Globus pallidus (tissue), 1 donor: ENCODE data around the gene DRAM2.
A peak's percentile ranks its signal among the peaks of the same experiment; 100 is the strongest.
"Not testable (repeated sequence)": the region's sequence is repeated elsewhere in the genome, so short reads cannot be mapped to it uniquely, and the experiment has no call there.

Experiments
- DNase-seq: peaks from one replicate; pipeline ENCODE4 v3.0.0-alpha.2; 2015; ENCODE audit warnings: low spot score

The DRAM2 gene

DNA sequence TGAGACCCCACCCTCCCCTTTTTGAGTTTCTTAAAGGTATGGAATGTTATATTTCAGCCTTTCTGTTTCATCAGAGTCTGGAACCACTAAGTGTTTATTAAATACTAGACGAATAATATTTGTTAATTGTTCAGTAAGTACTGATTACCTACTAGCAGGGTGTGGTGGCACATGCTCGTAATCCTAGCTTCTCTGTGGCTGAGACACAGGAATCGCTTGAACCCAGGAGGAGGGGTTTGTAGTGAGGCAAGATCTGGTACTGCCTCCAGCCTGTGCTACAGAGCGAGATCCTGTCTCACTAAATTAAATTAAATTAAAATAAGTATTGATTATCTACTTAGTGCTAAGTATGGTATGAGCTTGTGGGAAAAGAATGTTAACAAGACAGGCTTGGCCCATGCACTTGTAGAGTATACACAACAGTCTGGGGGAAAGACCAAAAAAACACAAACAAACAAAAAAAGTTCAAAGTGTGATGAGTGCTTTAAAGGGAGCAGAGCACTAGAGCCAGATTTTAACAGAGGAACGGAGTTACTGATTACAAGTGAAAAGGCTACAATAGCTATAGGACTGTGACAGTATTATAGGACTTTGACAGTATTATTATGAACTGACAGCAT is 2.6 kb upstream of the DRAM2 start:
- DNase-seq = no peak

DNA sequence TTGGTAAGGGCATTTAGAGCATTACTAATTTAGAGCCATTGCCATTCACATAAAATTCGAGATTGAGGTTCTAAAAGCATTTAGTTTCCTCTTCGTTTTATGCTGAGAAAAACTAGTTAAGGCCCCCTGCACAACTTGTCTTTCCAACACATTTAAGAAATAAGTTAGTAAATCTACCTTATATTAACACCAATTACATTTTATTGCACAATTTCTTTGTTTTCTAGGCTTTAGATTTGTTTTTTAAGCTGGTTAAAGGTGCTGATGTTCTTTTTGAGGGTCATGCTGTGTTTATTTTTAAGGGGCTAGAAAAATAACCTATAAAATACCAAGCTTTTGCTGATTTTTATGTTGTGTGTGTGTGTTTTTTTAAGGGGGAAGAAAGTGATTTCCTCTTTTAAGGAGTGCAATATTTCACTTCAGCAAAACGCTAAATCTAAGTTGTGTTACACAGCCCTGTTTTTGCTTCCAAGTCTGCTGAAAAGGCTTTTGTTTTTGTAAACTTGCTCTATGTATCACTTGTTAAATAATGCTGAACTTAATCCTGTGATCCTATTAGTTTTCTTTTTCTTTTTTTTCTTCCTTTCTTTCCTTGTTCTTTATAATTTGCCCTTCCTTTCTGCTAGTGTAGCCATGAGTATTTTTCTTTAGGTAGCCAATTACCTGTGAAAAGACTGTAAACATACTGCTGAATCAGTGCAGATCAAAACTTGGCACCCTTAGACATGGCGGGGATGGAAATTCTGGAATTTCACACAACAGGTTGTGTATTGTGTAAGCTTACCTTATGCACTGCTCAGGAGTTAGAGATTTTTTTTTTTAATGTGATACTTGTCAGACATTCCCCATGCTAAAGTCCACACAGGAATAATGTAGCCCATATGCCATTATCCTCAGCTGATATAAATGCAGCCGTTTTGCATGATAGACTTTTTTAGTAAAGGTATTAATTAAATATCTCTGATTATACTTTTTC is 1.6 kb upstream of the DRAM2 start:
- no peak for DNase-seq

DNA sequence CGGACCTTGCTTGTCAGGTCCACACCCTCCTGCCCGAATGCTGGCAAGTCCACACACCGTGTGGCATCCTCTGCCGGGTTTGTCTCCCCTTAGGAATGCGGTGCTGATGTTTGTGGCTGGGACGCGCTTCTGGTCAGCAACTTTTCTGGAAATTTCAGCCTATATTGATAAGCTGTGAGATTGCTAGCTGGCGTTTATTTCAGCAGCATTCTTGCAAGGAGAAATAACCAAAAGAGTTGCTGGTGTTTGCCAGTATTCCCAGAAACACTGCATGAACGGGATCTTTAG is 731 bp upstream of the DRAM2 start:
- DNase-seq = peak; percentile 31

DNA sequence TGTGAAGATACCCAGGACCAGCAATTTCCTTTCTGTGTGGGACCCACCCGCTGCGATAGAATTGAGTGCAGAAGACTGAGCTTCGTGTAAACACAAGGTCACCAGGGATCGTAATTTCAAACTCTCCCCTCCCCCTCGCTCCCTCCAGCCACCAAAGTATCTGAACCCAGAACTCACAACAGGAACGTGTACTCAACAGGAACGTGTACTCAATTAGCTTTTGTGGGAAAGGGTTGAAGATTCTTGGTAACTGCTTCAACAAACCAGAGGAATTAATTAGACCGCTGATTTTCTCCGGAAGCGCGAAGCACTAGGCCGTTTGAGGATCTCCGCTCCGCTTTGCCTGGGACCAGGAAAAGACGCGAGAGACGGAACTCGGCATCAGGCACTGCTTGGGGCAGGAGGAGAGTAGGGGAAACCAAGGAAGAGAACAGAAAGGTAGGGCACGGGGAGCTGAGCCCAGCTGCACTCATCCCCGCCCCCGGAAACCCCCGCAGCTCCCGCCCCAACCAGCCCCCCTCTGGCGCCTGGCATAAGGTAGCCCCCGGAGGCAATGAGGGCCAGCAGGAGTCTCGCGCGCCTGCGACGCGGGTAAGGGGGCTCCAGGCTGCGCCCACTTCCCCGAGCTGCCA is 453 bp downstream of the DRAM2 start:
- DNase-seq = peak; percentile 46

DNA sequence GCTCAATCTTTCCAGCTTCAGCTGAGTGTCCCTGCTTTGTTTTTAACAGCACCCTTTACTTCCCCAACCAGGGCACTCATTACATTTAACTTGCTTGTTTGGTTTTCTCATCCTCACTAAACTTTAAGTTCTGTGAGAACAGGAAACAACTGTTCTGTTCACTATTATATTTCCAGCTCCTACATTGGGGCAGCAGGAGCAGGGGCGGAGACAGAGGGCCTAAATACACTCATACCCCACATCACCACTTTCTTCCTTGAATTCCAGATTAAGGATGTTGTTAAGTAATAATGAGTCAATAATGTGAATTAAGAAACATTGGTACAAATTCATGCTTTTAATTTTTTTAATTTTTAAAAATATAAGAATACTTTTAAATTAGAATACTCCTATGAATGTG is 6.0 kb downstream of the DRAM2 start:
- DNase-seq = no peak

DNA sequence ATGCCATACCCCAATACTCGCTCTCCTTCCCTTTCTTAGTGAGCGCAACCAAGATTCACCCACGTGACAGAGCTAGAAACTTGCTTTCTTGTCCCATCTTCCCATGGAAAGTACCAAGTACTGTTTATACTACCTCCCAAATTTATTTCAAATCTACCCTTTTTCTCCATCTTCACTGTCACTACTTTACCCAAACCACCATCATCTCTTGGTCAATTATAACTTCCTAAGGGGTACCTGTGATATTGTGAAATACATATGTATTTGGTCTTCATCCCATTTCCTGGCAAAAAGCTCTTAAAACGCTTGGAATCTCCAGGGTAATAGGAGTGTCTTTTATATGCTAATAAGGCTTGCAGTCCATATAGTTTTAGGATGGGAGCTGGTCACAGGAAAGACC is 8.2 kb downstream of the DRAM2 start:
- DNase-seq = no peak

DNA sequence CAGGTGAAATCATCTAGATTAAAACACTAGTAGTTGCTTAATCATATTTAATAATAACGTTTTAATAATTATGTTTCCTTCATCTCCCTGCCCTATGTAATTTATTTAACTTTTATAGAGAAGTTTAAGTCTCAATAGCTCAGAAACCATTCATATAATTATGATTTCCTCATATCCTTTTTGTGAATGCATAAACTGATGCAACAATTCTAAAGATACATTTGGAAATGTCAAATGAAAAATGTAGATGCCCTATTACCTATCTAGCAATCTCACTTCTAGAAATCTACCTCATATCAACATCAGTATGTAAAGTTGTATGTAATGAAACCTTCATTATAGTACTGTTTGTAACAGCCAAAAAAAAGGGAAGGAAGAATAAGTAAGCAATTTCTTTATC is 10.5 kb downstream of the DRAM2 start:
- no peak for DNase-seq

DNA sequence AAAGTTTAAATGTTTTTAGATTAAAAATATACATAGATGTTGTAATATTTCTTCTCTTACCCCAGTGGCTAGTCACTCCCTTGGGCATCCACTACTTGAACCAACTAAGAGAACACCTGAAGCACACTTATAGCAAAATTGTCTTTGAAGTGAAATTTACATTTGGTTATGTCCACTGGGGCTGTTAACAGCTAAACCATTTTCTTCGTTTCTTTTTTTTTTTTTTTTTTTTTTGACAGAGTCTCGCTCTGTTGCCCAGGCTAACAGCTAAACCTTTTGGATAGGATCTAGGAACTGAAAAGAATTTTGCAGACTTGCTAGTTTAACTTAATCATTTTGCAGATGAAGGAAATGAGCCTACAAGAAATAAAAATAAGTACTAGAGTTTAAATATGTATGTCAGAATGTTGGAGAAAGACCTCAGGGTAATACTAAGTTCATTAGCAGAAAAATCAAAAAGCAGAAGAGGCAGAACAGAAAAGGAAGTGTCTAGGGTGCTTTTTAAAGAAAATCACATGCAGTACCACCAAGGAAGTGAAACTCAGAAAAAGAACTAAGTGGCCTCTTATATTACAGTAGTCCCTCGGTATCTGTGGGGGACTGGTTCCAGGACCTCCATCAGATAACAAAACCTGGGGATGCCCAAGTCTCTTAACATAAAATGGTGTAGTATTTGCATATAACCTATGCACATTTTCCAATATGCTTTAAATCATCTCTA is 11.8 kb downstream of the DRAM2 start:
- DNase-seq = peak; percentile 34

DNA sequence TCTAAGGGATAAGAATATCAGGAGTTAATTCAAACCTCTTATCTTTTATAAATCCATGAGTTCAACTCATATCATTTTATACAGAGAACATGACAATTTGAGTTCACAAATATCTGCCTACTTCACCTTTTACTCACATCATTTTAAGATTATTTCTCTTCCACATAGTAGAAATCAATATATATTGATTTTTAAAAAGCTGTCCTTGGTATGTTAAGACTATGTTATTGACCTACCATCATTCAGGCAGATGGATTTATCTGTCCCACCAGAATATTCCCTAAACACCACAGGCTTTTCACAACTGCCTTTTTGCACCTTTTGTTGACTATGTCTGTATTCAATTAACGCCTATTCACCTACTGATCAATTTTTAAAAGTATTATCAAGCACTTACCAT is 13.5 kb downstream of the DRAM2 start:
- DNase-seq = no peak

DNA sequence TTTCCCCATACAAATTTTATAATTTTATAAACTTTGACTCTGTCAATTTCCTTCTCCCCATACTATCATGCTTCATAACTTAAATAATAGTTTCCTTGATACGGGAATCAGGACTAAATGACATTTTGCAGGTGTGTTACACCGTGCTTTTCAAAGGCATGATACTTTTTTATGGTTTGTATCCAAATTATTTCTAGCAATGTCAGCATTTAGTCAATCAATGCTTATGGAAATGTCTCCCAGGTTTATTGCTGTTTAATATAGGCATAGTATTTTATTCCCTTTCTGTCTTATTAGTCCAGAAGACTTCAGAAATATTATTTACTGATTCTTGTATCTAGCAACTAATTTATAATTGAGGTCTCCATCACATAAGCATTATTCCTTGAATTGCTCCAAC is 23.4 kb downstream of the DRAM2 start:
- no peak for DNase-seq

DNA sequence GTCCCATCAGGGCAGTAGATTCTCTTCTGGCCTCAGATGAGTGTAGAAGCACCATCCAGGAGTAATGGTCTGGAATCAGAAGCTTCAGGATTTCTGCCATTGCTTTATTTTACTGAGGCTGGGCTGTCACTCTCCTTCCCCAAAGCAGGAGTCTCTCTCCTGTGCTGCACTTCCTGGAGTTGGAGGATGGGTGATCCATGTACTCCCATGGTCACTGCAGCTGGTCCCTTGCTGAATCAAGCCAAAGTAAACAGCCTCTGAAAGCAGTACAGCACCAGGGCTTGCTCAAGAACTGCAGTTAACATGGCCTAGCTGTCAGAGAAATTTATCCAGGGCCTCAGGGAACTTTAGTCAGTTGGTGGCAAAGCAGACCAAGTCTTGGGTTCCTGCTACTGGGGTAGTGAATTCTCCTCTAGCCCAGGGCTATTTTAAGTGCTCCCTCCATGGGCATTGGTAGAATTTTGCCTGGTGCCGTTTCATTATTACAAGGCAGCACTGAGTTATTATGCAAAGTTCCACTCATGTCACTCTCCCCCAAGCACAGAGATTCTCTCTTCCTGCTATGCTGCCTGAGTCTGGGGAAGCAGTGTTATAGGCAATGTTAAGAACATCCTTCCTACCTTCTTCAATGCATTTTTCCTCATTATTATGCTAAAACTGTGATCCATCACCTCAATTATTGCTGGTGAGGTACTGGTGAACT is 29.5 kb downstream of the DRAM2 start:
- DNase-seq = no peak

DNA sequence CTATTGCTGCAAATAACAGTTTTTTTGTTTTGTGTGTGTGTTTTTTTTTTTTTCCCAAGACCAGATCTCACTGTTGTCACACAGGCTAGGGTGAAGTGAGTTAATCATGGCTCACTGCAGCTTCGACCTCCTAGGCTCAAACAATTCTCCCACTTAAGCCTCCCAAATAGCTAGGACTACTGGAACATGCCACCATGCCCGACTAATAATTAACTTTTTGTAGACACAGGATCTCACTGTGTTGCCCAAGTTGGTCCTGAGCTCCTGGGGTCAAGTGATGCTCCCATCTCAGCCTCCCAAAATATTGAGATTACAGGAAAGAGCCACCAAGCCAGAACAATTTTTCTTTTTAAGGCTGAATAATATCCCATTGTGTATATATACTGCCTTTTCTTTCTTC is 34.9 kb downstream of the DRAM2 start:
- DNase-seq = no peak

DNA sequence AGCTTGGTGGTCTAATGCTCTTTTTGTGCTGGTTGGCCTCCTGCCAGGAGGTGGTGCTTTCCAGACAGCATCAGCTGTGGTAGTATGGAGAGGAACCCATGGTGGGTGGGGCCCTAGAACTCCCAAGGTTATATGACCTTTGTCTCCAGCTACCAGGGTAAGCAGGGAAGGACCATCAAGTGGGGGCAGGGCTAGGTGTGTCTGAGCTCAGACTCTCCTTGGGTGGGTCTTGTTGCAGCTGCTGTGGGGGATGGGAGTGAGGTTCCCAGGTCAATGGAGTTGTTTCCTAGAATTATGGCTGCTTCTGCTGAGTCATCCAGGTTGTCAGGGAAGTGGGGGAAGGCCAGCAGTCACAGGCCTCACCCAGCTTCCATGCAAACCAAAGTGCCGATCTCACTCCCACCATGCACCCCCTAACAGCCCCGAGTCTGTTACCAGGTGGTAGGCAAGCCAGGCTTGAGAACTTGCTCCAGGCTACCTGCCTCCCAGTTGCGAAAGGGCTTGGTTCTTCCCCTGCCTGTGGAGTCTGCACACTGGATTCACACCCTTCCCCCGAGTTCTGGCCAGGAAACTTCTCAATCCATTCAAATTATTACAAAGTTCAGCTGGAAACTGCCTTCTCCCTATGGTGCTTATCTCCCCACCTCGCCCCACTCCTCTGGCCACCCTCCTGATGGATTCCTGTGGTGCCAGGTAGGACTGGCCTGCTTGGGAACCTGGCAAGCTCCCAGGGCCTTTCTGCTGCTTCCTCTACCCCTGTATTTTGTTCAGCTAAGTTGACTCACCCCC is 37.8 kb downstream of the DRAM2 start:
- no peak for DNase-seq

DNA sequence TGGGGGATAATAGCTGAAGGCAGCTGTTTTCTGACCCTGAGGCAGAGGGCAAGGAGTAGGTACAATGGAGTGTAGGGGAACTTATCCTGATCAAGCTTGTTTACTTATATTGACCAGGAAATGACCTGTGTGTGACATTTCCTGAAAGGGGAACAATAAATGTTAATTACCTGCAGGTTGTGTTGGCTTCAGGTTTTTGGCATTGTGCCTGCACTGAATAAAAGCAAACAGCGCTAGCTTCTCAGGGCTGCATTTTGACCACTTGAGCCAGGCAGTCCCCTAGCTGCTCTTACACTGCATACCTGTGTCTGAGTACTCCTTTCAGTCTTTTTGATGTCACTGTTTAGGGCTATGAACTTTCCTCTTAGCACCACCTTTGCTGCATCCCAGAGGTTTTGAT is 40.6 kb downstream of the DRAM2 start:
- no peak for DNase-seq

DNA sequence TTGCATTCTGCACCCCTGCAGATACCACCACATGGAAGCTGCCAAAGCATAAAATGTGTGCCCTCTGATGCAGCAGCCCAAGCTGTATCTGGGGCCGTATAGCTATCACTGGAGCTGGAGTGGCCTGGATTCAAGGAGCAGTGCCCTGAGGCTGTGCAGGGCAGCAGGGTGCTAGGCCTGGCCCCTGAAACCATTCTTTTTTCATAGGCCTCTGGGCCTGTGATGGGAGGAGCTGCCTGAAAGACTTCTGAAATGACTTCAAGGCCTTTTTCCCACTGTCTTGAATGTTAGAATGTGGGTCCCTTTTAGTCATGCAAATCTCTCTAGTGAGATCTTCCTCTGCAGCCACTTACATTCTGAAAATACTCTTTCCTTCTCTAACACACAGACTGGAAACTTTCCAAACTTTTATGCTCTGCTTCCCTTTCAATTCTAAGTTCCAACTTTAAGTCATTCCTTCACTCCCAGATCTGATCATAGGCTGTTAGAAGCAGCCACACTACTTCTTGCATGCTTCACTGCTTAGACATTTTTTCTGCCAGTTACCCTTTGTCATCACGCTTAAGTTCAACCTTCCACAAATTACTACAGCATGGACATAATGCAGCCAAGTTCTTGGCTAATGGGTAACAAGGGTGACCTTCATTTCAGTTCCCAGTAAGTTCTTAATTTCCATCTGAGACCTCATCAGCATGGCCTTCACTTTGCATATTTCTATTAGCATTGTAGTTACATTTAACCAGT is 42.4 kb downstream of the DRAM2 start:
- no peak for DNase-seq

DNA sequence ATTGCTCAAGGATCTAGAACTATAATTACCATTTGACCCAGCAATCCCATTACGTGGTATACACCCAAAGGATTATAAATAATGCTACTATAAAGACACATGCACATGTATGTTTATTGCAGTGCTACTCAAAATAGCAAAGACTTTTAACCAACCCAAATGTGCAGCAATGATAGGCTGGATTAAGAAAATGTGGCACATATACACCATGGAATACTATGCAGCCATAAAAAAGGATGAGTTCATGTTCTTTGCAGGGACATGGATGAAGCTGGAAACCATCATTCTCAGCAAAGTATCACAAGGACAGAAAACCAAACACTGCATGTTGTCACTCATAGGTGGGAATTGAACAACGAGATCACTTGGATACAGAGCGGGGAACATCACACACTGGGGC is 44.5 kb downstream of the DRAM2 start:
- DNase-seq = not testable (repeated sequence)

DNA sequence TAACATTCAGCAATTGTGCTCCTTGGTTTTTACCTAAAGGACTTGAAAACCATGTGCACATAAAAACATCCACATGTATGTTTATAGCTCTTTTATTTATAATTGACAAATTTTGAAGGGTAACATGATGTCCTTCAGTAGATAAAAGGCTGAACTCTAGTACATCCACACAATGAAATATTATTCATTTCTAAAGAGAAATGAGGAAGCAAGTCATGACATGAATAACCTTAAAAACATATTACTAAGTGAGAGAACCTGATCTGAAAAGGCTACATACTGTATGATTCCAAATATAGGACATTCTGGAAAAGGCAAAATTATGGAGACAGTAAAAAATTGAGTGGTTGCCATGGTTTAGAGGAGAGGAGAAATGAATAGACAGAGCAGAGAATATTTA is 50.3 kb downstream of the DRAM2 start:
- no peak for DNase-seq

DNA sequence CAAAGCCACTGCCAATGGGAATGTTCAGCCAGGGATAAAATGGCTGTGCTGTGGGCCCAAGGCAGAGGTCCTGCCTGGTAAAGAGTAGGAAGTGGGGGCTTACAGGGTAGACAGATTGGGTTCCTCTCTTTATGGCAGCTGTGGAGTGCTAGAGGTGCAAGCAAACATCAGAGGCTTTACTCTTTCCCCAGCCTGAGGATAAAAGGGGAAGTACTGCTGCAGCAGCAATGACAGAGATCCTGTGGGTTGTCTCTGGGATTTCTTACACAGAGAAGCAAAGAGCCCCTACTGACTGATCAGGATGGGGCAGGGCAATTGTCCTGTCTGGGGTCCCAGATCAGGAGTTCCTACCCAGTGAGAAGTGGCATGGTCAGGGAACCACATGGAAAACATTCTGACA is 54.2 kb downstream of the DRAM2 start:
- no peak for DNase-seq

DNA sequence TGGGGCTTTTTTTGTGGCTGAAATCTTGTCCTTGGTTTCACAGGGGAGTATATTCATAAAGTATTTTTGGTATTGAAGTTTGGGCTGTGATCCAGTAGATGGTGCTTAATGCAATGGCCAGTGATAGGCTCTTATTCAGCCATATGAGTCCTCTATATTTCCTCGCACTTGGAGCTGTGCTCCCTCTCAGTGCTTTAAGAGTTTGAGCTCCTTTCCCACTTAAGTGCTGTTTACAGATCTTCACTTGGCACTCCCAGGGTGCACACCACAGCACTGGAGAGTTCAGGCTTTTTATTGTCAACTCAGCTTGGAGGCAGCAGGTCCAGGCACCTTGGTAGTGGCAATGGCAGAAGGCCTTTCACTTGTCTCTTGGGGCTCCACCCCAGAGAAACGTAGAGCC is 54.9 kb downstream of the DRAM2 start:
- no peak for DNase-seq

DNA sequence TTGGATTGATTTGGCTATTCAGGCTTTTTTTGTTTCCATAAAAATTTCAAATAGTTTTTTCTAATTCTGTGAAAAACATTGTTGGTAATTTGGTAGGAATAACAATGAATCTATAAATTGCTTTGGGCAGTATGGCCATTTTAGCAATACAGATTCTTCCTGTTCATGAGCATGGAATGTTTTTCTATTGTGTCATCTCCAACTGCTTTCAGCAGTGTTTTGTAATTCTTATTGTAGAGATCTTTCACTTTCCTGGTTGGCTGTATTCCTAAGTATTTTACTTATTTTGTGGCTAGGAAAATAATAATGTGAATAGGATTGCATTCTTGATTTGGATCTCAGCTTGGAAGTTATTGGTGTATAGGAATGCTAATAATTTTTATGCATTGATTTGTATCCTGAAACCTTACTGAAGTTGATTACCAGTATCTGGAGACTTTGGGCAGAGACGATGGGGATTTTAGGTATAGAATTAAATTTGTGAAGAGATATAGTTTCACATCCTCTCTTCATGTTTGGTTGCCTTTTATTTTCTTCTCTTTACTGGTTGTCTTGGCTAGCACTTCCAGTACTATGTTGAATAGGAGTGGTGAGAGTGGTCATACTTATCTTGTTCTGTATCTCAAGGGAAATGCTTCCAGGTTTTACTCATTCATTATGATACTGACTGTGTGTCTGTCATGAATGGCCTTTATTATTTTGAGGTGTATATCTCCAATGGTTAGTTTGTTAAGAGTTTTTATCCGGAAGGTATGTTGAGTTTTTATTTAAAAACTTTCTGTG is 57.3 kb downstream of the DRAM2 start:
- DNase-seq = no peak
